ENCODE data around the gene HAUS2. TPM values are rescaled to one million over a fixed set of nuclear protein-coding genes. Genes with fewer than 3 reads are reported as not detected.

HAUS2 gene
- total and polyA plus RNA-seq, 5 donors from 2014 or later: 21.0 to 33.1 (median 24.8) TPM

GRCh38 chr15:42604894-42605744 lies 56.5 kb downstream of the HAUS2 start:
- no peaks in the 10 kb centered on the region for H3K27me3 Mint-ChIP-seq
- Histone ChIP-seq H3K27ac (ENCODE audit: insufficient read depth, low read length, poor library complexity, severe bottlenecking) (peak overlapping the region; percentile 15), H3K27me3 (ENCODE audit: control insufficient read depth, insufficient read depth, low read length) (no peaks in the 10 kb centered on the region), H3K9me3 (ENCODE audit: control insufficient read depth in 2 of 2, low read length in 2 of 2) (no peaks in the 10 kb centered on the region), H3K4me1 (ENCODE audit: control insufficient read depth, insufficient read depth, low read length, poor library complexity, severe bottlenecking) (peaks cover 43% of the 10 kb centered on the region), H3K4me3 (ENCODE audit: low read depth, low read length) (peak overlapping the region; percentile 28), H3K36me3 (ENCODE audit: control insufficient read depth, insufficient read depth, low read length) (no peaks in the 10 kb centered on the region)
- H3K27ac Mint-ChIP-seq: peak overlapping the region; percentile 80 to 92 (median 91)
- H3K4me1 Mint-ChIP-seq: peaks cover 28 to 57% (median 38%) of the 10 kb centered on the region in 4 donors
- no peaks in the 10 kb centered on the region for H3K9me3 Mint-ChIP-seq
- H3K36me3 Mint-ChIP-seq: peaks cover 2% of the 10 kb centered on the region
- ATAC-seq (ENCODE audit: low read depth in 2 of 2): peak; percentile 53 to 63
- peak overlapping the region; percentile 42 to 86 (median 83) for H3K4me3 Mint-ChIP-seq
- DNase-seq: peak in 2 of 3 donors; percentile 29 to 61

GRCh38 chr15:42605796-42606195 lies 57.2 kb downstream of the HAUS2 start:
- ATAC-seq (ENCODE audit: low read depth in 2 of 2): no peak
- Histone ChIP-seq H3K9me3 (ENCODE audit: control insufficient read depth in 2 of 2, low read length in 2 of 2) (no peaks in the 10 kb centered on the region), H3K36me3 (ENCODE audit: control insufficient read depth, insufficient read depth, low read length) (no peaks in the 10 kb centered on the region), H3K27ac (ENCODE audit: insufficient read depth, low read length, poor library complexity, severe bottlenecking) (peak overlapping the region; percentile 15), H3K4me3 (ENCODE audit: low read depth, low read length) (peak overlapping the region; percentile 28), H3K4me1 (ENCODE audit: control insufficient read depth, insufficient read depth, low read length, poor library complexity, severe bottlenecking) (peaks cover 43% of the 10 kb centered on the region), H3K27me3 (ENCODE audit: control insufficient read depth, insufficient read depth, low read length) (no peaks in the 10 kb centered on the region)
- Mint-ChIP-seq H3K9me3 (no peaks in the 10 kb centered on the region), H3K27ac (peak overlapping the region; percentile 76 to 92 (median 80)), H3K27me3 (no peaks in the 10 kb centered on the region), H3K4me1 (peaks cover 28 to 57% (median 38%) of the 10 kb centered on the region in 4 donors), H3K4me3 (peak overlapping the region; percentile 42 to 86 (median 83)), H3K36me3 (no peaks in the 10 kb centered on the region)
- no peak for DNase-seq

GRCh38 chr15:42608110-42608531 lies 59.5 kb downstream of the HAUS2 start:
- no peaks in the 10 kb centered on the region for H3K9me3 Mint-ChIP-seq
- DNase-seq (peak; percentile 11 to 83 (median 32)), ATAC-seq (ENCODE audit: low read depth in 2 of 2) (peak; percentile 56 to 68)
- no peaks in the 10 kb centered on the region for H3K36me3 Mint-ChIP-seq
- peaks cover 28 to 57% (median 38%) of the 10 kb centered on the region in 4 donors for H3K4me1 Mint-ChIP-seq
- peak overlapping the region; percentile 24 to 64 (median 48) for H3K4me3 Mint-ChIP-seq
- Histone ChIP-seq H3K36me3 (ENCODE audit: control insufficient read depth, insufficient read depth, low read length) (no peaks in the 10 kb centered on the region), H3K27ac (ENCODE audit: insufficient read depth, low read length, poor library complexity, severe bottlenecking) (no peak overlapping the region), H3K4me3 (ENCODE audit: low read depth, low read length) (peak overlapping the region; percentile 26), H3K4me1 (ENCODE audit: control insufficient read depth, insufficient read depth, low read length, poor library complexity, severe bottlenecking) (peaks cover 43% of the 10 kb centered on the region), H3K27me3 (ENCODE audit: control insufficient read depth, insufficient read depth, low read length) (no peaks in the 10 kb centered on the region), H3K9me3 (ENCODE audit: control insufficient read depth in 2 of 2, low read length in 2 of 2) (no peaks in the 10 kb centered on the region)
- no peaks in the 10 kb centered on the region for H3K27me3 Mint-ChIP-seq
- peak overlapping the region in 2 of 3 donors; percentile 71 to 79 for H3K27ac Mint-ChIP-seq

- H3K4me1 ChIP-seq (ENCODE audit: control insufficient read depth, insufficient read depth, low read length, poor library complexity, severe bottlenecking): peaks cover 43% of the 10 kb centered on the region
- H3K27ac ChIP-seq (ENCODE audit: insufficient read depth, low read length, poor library complexity, severe bottlenecking): no peak overlapping the region
- no peak overlapping the region for H3K4me3 ChIP-seq (ENCODE audit: low read depth, low read length)
- no peaks in the 10 kb centered on the region for H3K36me3 ChIP-seq (ENCODE audit: control insufficient read depth, insufficient read depth, low read length)
- H3K4me3 Mint-ChIP-seq: peak overlapping the region; percentile 6 to 73 (median 61)
- peaks cover 28 to 50% (median 35%) of the 10 kb centered on the region in 4 donors for H3K4me1 Mint-ChIP-seq
- ATAC-seq (ENCODE audit: low read depth in 2 of 2) (no peak), DNase-seq (peak in 1 of 3 donors; percentile 26)
- H3K27me3 ChIP-seq (ENCODE audit: control insufficient read depth, insufficient read depth, low read length): no peaks in the 10 kb centered on the region
- H3K9me3 Mint-ChIP-seq: no peaks in the 10 kb centered on the region
- peak overlapping the region; percentile 67 to 79 (median 71) for H3K27ac Mint-ChIP-seq
- no peaks in the 10 kb centered on the region for H3K27me3 Mint-ChIP-seq
- no peaks in the 10 kb centered on the region for H3K36me3 Mint-ChIP-seq
- H3K9me3 ChIP-seq (ENCODE audit: control insufficient read depth in 2 of 2, low read length in 2 of 2): no peaks in the 10 kb centered on the region
Measured at GRCh38 chr15:42608752-42609488, 60.3 kb downstream of the HAUS2 start.

GRCh38 chr15:42611532-42611931 lies 62.9 kb downstream of the HAUS2 start:
- Histone ChIP-seq H3K4me3 (ENCODE audit: low read depth, low read length) (no peak overlapping the region), H3K4me1 (ENCODE audit: control insufficient read depth, insufficient read depth, low read length, poor library complexity, severe bottlenecking) (peaks cover 21% of the 10 kb centered on the region), H3K9me3 (ENCODE audit: control insufficient read depth in 2 of 2, low read length in 2 of 2) (no peaks in the 10 kb centered on the region), H3K27ac (ENCODE audit: insufficient read depth, low read length, poor library complexity, severe bottlenecking) (no peak overlapping the region), H3K27me3 (ENCODE audit: control insufficient read depth, insufficient read depth, low read length) (no peaks in the 10 kb centered on the region), H3K36me3 (ENCODE audit: control insufficient read depth, insufficient read depth, low read length) (no peaks in the 10 kb centered on the region)
- peak overlapping the region in 1 of 3 donors; percentile 53 for H3K27ac Mint-ChIP-seq
- DNase-seq (no peak), ATAC-seq (ENCODE audit: low read depth in 2 of 2) (no peak)
- H3K4me3 Mint-ChIP-seq: no peak overlapping the region
- no peaks in the 10 kb centered on the region for H3K9me3 Mint-ChIP-seq
- H3K36me3 Mint-ChIP-seq: no peaks in the 10 kb centered on the region
- H3K27me3 Mint-ChIP-seq: no peaks in the 10 kb centered on the region
- H3K4me1 Mint-ChIP-seq: peaks cover 16 to 25% (median 20%) of the 10 kb centered on the region in 4 donors

GRCh38 chr15:42612367-42612912 lies 63.8 kb downstream of the HAUS2 start:
- no peak overlapping the region for H3K27ac Mint-ChIP-seq
- ATAC-seq (ENCODE audit: low read depth in 2 of 2): no peak

GRCh38 chr15:42616107-42616506 lies 67.5 kb downstream of the HAUS2 start:
- Histone ChIP-seq H3K27me3 (ENCODE audit: control insufficient read depth, insufficient read depth, low read length) (no peaks in the 10 kb centered on the region), H3K27ac (ENCODE audit: insufficient read depth, low read length, poor library complexity, severe bottlenecking) (no peak overlapping the region), H3K9me3 (ENCODE audit: control insufficient read depth in 2 of 2, low read length in 2 of 2) (no peaks in the 10 kb centered on the region), H3K4me3 (ENCODE audit: low read depth, low read length) (no peak overlapping the region), H3K36me3 (ENCODE audit: control insufficient read depth, insufficient read depth, low read length) (no peaks in the 10 kb centered on the region), H3K4me1 (ENCODE audit: control insufficient read depth, insufficient read depth, low read length, poor library complexity, severe bottlenecking) (no peaks in the 10 kb centered on the region)
- Mint-ChIP-seq H3K27me3 (no peaks in the 10 kb centered on the region), H3K4me3 (no peak overlapping the region), H3K9me3 (no peaks in the 10 kb centered on the region), H3K27ac (no peak overlapping the region), H3K4me1 (peaks cover 0 to 6% (median under 1%) of the 10 kb centered on the region in 4 donors), H3K36me3 (no peaks in the 10 kb centered on the region)
- ATAC-seq (ENCODE audit: low read depth in 2 of 2) (no peak), DNase-seq (no peak)

More at GRCh38 chr15:42612367-42612912, 63.8 kb downstream of the HAUS2 start:
- H3K27ac ChIP-seq (ENCODE audit: insufficient read depth, low read length, poor library complexity, severe bottlenecking): no peak overlapping the region
- Mint-ChIP-seq H3K4me1 (peaks cover 16 to 23% (median 19%) of the 10 kb centered on the region in 4 donors), H3K27me3 (no peaks in the 10 kb centered on the region), H3K4me3 (no peak overlapping the region), H3K9me3 (no peaks in the 10 kb centered on the region), H3K36me3 (no peaks in the 10 kb centered on the region)
- peaks cover 18% of the 10 kb centered on the region for H3K4me1 ChIP-seq (ENCODE audit: control insufficient read depth, insufficient read depth, low read length, poor library complexity, severe bottlenecking)
- H3K4me3 ChIP-seq (ENCODE audit: low read depth, low read length): no peak overlapping the region
- H3K9me3 ChIP-seq (ENCODE audit: control insufficient read depth in 2 of 2, low read length in 2 of 2): no peaks in the 10 kb centered on the region
- no peaks in the 10 kb centered on the region for H3K36me3 ChIP-seq (ENCODE audit: control insufficient read depth, insufficient read depth, low read length)
- DNase-seq: no peak
- H3K27me3 ChIP-seq (ENCODE audit: control insufficient read depth, insufficient read depth, low read length): no peaks in the 10 kb centered on the region

Measured in CD4-positive, CD25-positive, alpha-beta regulatory T cell (primary cell).